Right ventricle myocardium superior (tissue), 1 donor: Measurements from ENCODE around the gene SUMF1. TPM values are rescaled to one million over a fixed set of nuclear protein-coding genes. Genes with fewer than 3 reads are reported as not detected.

Source experiments
- ATAC-seq: fragments of 200-7000 bp; cut with Tn5 transposase; one replicate; pipeline ENCODE4 v1.9.1; 2020; ENCODE audit warnings: mild to moderate bottlenecking; ENCODE audit not compliant: poor library complexity
- DNase-seq: peaks from one replicate; pipeline ENCODE4 v3.0.0-alpha.2; 2020
- intact Hi-C: fragments of 100-400 bp; cut with DNase I; formaldehyde crosslinking; loops from one replicate; pipeline ENCODE4 v1.11.2; 2022
- total RNA-seq: library from RNA; stranded (reverse); fragmentation: NEBNext Ultra II Directional; extraction: Animal tissue kit (Norgen Biotek cat#: 25700); gene quantifications from one replicate; pipeline ENCODE4 v1.2.1, GENCODE V29; 2021
- donor health status: DM: no; HTN: yes; CAD: no; lungs with severe emphysema.

The SUMF1 gene
- total RNA-seq, 1 donor from 2014 or later, result 7.6 TPM

- ATAC-seq, result no peak
- intact Hi-C loops, result no loop called here
- DNase-seq, result no peak
Measured at GRCh38 chr3:4501437-4501836, 34.4 kb upstream of the SUMF1 start.

- DNase-seq (no peak), ATAC-seq (no peak)
- intact Hi-C loops, result loop anchor here (5.0 kb wide), 1 partner anchor 84 kb away; no protein-coding TSS in a partner anchor
Measured at GRCh38 chr3:4498446-4498845, 31.4 kb upstream of the SUMF1 start.

GRCh38 chr3:4497843-4498324 is 30.8 kb upstream of the SUMF1 start:
- intact Hi-C loops, result loop anchor here (5.0 kb wide), 1 partner anchor 84 kb away; no protein-coding TSS in a partner anchor
- no peak for DNase-seq
- ATAC-seq, result no peak

GRCh38 chr3:4497005-4497692 is 30.1 kb upstream of the SUMF1 start:
- intact Hi-C loops, result loop anchor here (5.0 kb wide), 1 partner anchor 85 kb away; no protein-coding TSS in a partner anchor
- DNase-seq (no peak), ATAC-seq (no peak)

GRCh38 chr3:4496087-4496452 is 29.0 kb upstream of the SUMF1 start:
- ATAC-seq, result no peak

GRCh38 chr3:4495294-4496086 is 28.4 kb upstream of the SUMF1 start:
- intact Hi-C loops, result loop anchor here (5.0 kb wide), 1 partner anchor 87 kb away; no protein-coding TSS in a partner anchor
- no peak for DNase-seq
- no peak for ATAC-seq

More at GRCh38 chr3:4496087-4496452, 29.0 kb upstream of the SUMF1 start:
- intact Hi-C loops, result loop anchor here (5.0 kb wide), 1 partner anchor 86 kb away; no protein-coding TSS in a partner anchor
- no peak for DNase-seq

- no peak for ATAC-seq
- DNase-seq, result no peak
- intact Hi-C loops, result loop anchor here (5.0 kb wide), 1 partner anchor 87 kb away; no protein-coding TSS in a partner anchor
Measured at GRCh38 chr3:4494895-4495264, 27.8 kb upstream of the SUMF1 start.

- intact Hi-C loops, result no loop called here
- DNase-seq (peak; percentile 43), ATAC-seq (peak; percentile 10)
Measured at GRCh38 chr3:4493941-4494894, 27.1 kb upstream of the SUMF1 start.

GRCh38 chr3:4493014-4493940 is 26.2 kb upstream of the SUMF1 start, which contains the start of gene ITPR1:
TSS of gene ITPR1 (plus strand) at chr3:4493348. CDS start at chr3:4516492, 23,144 bp downstream.
- DNase-seq (peak; percentile 99), ATAC-seq (peak; percentile 98)
- intact Hi-C loops, result no loop called here

- ATAC-seq (peak; percentile 47), DNase-seq (peak; percentile 64)
- intact Hi-C loops, result no loop called here
Measured at GRCh38 chr3:4492208-4493013, 25.3 kb upstream of the SUMF1 start.

- DNase-seq, result no peak
- intact Hi-C loops, result no loop called here
- ATAC-seq, result no peak
Measured at GRCh38 chr3:4491855-4492207, 24.8 kb upstream of the SUMF1 start.

- intact Hi-C loops, result loop anchor here (5.0 kb wide), 1 partner anchor 149 kb away; no protein-coding TSS in a partner anchor
- ATAC-seq (no peak), DNase-seq (no peak)
Measured at GRCh38 chr3:4478261-4478660, 11.2 kb upstream of the SUMF1 start.

GRCh38 chr3:4476496-4476895 is 9.4 kb upstream of the SUMF1 start:
- ATAC-seq (no peak), DNase-seq (no peak)
- intact Hi-C loops, result loop anchor here (5.0 kb wide), 1 partner anchor 151 kb away; no protein-coding TSS in a partner anchor

- intact Hi-C loops, result loop anchor here (5.0 kb wide), 1 partner anchor 151 kb away; no protein-coding TSS in a partner anchor
- ATAC-seq (no peak), DNase-seq (no peak)
Measured at GRCh38 chr3:4475804-4476203, 8.7 kb upstream of the SUMF1 start.

- DNase-seq (no peak), ATAC-seq (peak; percentile 85)
- intact Hi-C loops, result loop anchor here (5.0 kb wide), 1 partner anchor 152 kb away; no protein-coding TSS in a partner anchor
Measured at GRCh38 chr3:4474683-4475490, 7.8 kb upstream of the SUMF1 start.

GRCh38 chr3:4472766-4473165 is 5.7 kb upstream of the SUMF1 start:
- intact Hi-C loops, result no loop called here
- no peak for ATAC-seq
- no peak for DNase-seq
